Mesothelial cell of epicardium (in vitro differentiated cells): ENCODE data around the gene PADI6. TPM values are rescaled to one million over a fixed set of nuclear protein-coding genes. Genes with fewer than 3 reads are reported as not detected.

Experiments used
- DNase-seq, 2 experiments: peaks; one replicate each; pipeline ENCODE4 v3.0.0; 2021; ENCODE audit warnings: low spot score in 2 of 2; ENCODE audit not compliant: unreplicated experiment in 2 of 2
- H3K27ac Mint-ChIP-seq: 2 replicates; pipeline ENCODE4 v1.8.0; 2021; ENCODE audit warnings: mixed read lengths
- H3K27me3 Mint-ChIP-seq: 2 replicates; pipeline ENCODE4 v1.8.0; 2021; ENCODE audit warnings: low read depth, mixed read lengths
- H3K36me3 Mint-ChIP-seq: 2 replicates; pipeline ENCODE4 v1.8.0; 2021; ENCODE audit warnings: mixed read lengths
- H3K4me1 Mint-ChIP-seq: 2 replicates; pipeline ENCODE4 v1.8.0; 2021; ENCODE audit warnings: mixed read lengths
- H3K4me3 Mint-ChIP-seq: 2 replicates; pipeline ENCODE4 v1.8.0; 2021; ENCODE audit warnings: mild to moderate bottlenecking, moderate library complexity, mixed read lengths
- H3K9me3 Mint-ChIP-seq: 2 replicates; pipeline ENCODE4 v1.8.0; 2021; ENCODE audit warnings: mixed read lengths
- total RNA-seq: library from RNA; stranded (reverse); gene quantifications from 3 replicates; pipeline ENCODE4 v1.2.1, GENCODE V29; 2021
- TF ChIP-seq, protein P1 (sequence below): fragments of 200-600 bp; sonication (generic); IDR thresholded peaks from one replicate; pipeline ENCODE4 v1.5.0; 2021; ENCODE audit warnings: antibody characterized with exemption; ENCODE audit not compliant: unreplicated experiment

PADI6 gene
- total RNA-seq, 1 donor from 2014 or later, result not detected

DNA sequence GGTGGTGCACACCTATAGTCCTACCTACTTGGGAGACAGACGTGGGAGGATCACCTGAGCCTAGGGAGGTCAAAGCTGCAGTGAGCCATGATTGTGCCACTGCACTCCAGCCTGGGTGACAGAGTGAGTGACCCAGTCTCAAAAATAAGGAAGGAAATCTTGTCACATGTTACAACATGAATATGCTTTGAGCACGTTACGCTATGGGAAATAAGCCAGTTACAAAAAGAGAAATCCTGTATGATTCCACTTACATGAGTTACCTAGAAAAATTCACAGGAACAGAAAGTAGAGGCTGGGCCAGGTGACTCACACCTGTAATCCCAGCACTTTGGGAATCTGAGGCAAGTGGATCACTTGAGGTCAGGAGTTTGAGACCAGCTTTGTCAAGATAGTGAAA is 6.7 kb upstream of the PADI6 start:
- DNase-seq, result no peak
- no peak overlapping the region for H3K4me3 Mint-ChIP-seq

DNA sequence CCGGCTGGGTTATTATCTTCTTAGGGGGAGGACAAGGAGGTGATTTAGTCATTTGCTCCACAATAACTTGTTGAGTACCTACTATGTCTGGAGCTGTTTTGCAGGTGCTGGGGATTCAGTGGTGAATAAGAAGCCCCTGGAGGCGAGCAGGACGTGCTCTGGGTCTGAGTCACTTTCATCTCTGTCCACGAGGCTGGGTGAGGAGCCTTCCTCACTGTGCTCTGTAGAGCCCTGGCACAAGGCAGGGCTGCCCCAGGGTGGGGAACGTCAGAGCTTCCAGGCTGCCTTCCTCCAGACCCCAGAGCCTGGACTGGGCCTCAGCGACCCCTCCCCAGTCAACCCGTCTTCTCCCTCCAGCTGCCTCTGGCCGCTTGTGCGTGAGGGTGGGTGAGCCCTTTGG is 2.5 kb upstream of the PADI6 start:
- Mint-ChIP-seq H3K36me3 (no peaks in the 10 kb centered on the region), H3K27ac (no peak overlapping the region), H3K9me3 (no peaks in the 10 kb centered on the region), H3K4me1 (peaks cover 7% of the 10 kb centered on the region), H3K4me3 (no peak overlapping the region), H3K27me3 (peaks cover 10% of the 10 kb centered on the region)
- TF ChIP-seq, protein P1, sequence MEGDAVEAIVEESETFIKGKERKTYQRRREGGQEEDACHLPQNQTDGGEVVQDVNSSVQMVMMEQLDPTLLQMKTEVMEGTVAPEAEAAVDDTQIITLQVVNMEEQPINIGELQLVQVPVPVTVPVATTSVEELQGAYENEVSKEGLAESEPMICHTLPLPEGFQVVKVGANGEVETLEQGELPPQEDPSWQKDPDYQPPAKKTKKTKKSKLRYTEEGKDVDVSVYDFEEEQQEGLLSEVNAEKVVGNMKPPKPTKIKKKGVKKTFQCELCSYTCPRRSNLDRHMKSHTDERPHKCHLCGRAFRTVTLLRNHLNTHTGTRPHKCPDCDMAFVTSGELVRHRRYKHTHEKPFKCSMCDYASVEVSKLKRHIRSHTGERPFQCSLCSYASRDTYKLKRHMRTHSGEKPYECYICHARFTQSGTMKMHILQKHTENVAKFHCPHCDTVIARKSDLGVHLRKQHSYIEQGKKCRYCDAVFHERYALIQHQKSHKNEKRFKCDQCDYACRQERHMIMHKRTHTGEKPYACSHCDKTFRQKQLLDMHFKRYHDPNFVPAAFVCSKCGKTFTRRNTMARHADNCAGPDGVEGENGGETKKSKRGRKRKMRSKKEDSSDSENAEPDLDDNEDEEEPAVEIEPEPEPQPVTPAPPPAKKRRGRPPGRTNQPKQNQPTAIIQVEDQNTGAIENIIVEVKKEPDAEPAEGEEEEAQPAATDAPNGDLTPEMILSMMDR, result no peak
- DNase-seq, result no peak

More for the DNA sequence above, 6.7 kb upstream of the PADI6 start:
- H3K36me3 Mint-ChIP-seq, result no peaks in the 10 kb centered on the region
- H3K4me1 Mint-ChIP-seq, result peaks cover 7% of the 10 kb centered on the region
- no peak overlapping the region for H3K27ac Mint-ChIP-seq
- peaks cover 10% of the 10 kb centered on the region for H3K27me3 Mint-ChIP-seq
- no peaks in the 10 kb centered on the region for H3K9me3 Mint-ChIP-seq
- TF ChIP-seq, protein P1, result no peak

DNA sequence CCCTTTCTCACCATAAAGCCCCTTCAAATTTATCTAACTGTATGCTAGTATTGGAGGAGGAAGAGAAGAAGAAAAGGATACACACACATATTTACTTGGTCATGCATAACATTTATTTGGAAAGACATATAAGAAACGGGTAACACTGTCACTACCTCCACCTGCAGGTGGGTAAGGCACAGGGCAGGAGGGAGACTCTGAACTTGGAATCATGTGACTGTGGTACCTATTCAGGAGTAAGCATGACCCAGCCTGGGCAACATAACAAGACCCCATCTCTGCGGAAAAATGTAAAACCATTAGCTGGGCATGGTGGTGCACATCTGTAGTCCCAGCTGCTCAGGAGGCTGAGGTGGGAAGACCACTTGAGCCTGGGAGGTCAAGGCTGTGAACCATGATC is 1.4 kb upstream of the PADI6 start:
- no peak for DNase-seq
- H3K4me3 Mint-ChIP-seq, result no peak overlapping the region
- no peak overlapping the region for H3K27ac Mint-ChIP-seq
- TF ChIP-seq, protein P1, result no peak
- H3K27me3 Mint-ChIP-seq, result peaks cover 10% of the 10 kb centered on the region
- H3K4me1 Mint-ChIP-seq, result peaks cover 7% of the 10 kb centered on the region
- no peaks in the 10 kb centered on the region for H3K9me3 Mint-ChIP-seq
- no peaks in the 10 kb centered on the region for H3K36me3 Mint-ChIP-seq

DNA sequence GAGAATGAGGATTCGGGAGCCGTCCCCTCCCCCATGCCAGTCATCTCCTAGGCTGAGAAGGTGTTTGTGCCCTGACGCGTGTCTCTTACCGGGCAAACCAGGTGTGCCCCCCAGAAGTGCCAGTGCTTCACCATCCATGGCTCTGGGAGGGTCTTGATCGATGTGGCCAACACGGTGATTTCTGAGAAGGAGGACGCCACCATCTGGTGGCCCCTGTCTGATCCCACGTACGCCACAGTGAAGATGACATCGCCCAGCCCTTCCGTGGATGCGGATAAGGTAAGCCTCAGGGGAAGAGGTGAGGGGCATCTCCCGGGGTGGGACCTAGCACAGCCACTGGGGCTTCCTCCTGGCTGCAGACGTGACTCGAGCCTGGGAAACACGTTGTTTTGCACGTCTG is 959 bp downstream of the PADI6 start:
- Mint-ChIP-seq H3K4me1 (peaks cover 15% of the 10 kb centered on the region), H3K4me3 (no peak overlapping the region), H3K9me3 (no peaks in the 10 kb centered on the region), H3K27ac (no peak overlapping the region), H3K36me3 (no peaks in the 10 kb centered on the region), H3K27me3 (peaks cover 12% of the 10 kb centered on the region)
- DNase-seq, result no peak
- TF ChIP-seq, protein P1, result no peak

DNA sequence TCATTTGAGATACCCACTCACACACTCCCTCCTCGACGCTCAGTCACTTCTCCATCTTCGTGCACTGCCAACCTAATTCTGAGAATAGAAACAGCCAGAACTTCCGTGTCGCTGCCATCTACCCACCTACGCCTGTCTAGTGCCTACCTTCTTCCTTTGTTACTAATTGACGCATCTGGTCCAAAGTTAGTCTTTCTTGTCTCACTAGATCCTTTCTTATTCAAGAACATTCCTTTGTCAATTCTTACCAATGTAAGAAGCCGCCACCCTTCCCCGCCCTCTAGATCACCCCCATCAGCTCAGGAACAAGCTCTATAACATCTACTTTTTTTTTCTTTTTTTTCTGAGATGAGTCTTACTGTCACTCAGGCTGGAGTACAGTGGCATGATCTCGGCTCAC is 3.7 kb downstream of the PADI6 start:
- H3K36me3 Mint-ChIP-seq, result no peaks in the 10 kb centered on the region
- TF ChIP-seq, protein P1, result no peak
- H3K4me3 Mint-ChIP-seq, result no peak overlapping the region
- no peak for DNase-seq
- H3K27ac Mint-ChIP-seq, result no peak overlapping the region
- peaks cover 14% of the 10 kb centered on the region for H3K27me3 Mint-ChIP-seq
- peaks cover 10% of the 10 kb centered on the region for H3K4me1 Mint-ChIP-seq
- no peaks in the 10 kb centered on the region for H3K9me3 Mint-ChIP-seq

DNA sequence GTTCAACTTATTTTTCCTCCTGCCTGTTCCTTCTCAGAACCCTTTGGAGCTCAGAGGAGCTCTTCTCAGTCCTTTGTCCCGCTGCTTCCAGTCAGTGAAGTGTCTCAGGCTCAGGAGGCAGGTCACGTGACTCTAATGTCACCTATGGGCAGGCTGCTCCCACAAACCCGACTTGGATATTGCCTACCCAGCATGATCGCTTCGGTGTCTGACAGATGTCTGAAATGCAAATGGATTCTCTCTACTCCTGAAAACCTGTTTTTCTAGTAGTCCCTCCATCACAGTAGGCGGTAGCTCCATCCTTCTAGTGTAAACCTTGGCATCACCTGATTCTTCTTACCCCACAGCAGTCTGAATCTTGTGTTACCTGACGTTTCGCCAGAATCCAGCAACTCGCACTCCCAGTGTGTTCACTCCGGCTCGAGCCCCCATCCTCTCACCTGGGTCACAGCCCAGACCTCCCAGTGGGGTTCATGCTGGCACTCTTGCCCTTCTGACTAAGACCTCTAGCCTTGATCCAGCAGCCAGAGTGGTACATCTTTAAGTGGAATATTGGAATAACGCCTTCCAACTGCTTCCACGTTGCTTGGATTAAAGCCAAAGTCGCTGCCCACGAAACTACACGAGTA is 5.4 kb downstream of the PADI6 start:
- H3K36me3 Mint-ChIP-seq, result no peaks in the 10 kb centered on the region
- H3K9me3 Mint-ChIP-seq, result no peaks in the 10 kb centered on the region
- TF ChIP-seq, protein P1, result no peak
- DNase-seq, result no peak
- peaks cover 17% of the 10 kb centered on the region for H3K27me3 Mint-ChIP-seq
- no peak overlapping the region for H3K4me3 Mint-ChIP-seq
- H3K27ac Mint-ChIP-seq, result no peak overlapping the region
- peaks cover 10% of the 10 kb centered on the region for H3K4me1 Mint-ChIP-seq
